H1 (cell line): ENCODE results near the gene FIGNL1. TPM values are rescaled to one million over a fixed set of nuclear protein-coding genes. Genes with fewer than 3 reads are reported as not detected.

Source experiments
- CTCF ChIA-PET: fragments of 300-600 bp; sonication (Branson Sonifier 250); formaldehyde crosslinking; loops from one replicate; lab custom pipeline; 2021; ENCODE audit not compliant: partially characterized antibody; lab: Charles Lee
- POLR2A ChIA-PET: fragments of 300-600 bp; sonication (Branson Sonifier 250); formaldehyde crosslinking; loops from one replicate; lab custom pipeline; 2021; ENCODE audit warnings: inconsistent platforms; ENCODE audit not compliant: partially characterized antibody; lab: Charles Lee
- DNase-seq, 2 experiments: peaks; one replicate each; pipeline versions ENCODE4 v3.0.0 to v3.0.0-alpha.2; 2010 to 2022; ENCODE audit warnings: low spot score in 2 of 2, low read depth in 1 of 2, mixed read lengths in 1 of 2
- FAIRE-seq: peaks from 2 replicates; lab custom pipeline; 2011; peaks lifted over from hg19 to GRCh38; lab: Jason Lieb, UNC
- H2AFZ ChIP-seq: 2 replicates; pipeline ENCODE4 v1.8.1; 2012; ENCODE audit warnings: low read length, inconsistent platforms
- H2AK5ac ChIP-seq: 2 replicates; pipeline ENCODE4 v1.6.1; 2013; ENCODE audit warnings: low read depth, low read length
- H2BK120ac ChIP-seq: replicated peaks from 2 replicates; pipeline ENCODE3; 2013; ENCODE audit warnings: low read depth, low read length, inconsistent platforms
- H2BK12ac ChIP-seq: 2 replicates; pipeline ENCODE4 v1.6.1; 2013; ENCODE audit warnings: low read depth, low read length
- H2BK15ac ChIP-seq: 2 replicates; pipeline ENCODE4 v1.6.1; 2013; ENCODE audit warnings: low read length
- H2BK20ac ChIP-seq: 2 replicates; pipeline ENCODE4 v1.6.1; 2013; ENCODE audit warnings: low read length
- H2BK5ac ChIP-seq: 2 replicates; pipeline ENCODE4 v1.6.1; 2013; ENCODE audit warnings: low read depth, low read length
- H3K14ac ChIP-seq: 2 replicates; pipeline ENCODE4 v1.6.1; 2013; ENCODE audit warnings: inconsistent platforms; ENCODE audit not compliant: insufficient read length
- H3K18ac ChIP-seq: 2 replicates; pipeline ENCODE4 v1.6.1; 2013; ENCODE audit warnings: low read length; ENCODE audit errors: extremely low read depth
- H3K23ac ChIP-seq: 2 replicates; pipeline ENCODE4 v1.6.1; 2013; ENCODE audit warnings: inconsistent platforms; ENCODE audit not compliant: insufficient read length
- H3K23me2 ChIP-seq: 2 replicates; pipeline ENCODE4 v1.6.1; 2013; ENCODE audit warnings: low read depth, low read length
- H3K27ac ChIP-seq: 2 replicates; pipeline ENCODE4 v1.6.1; 2011; ENCODE audit warnings: low read depth, low read length, inconsistent platforms
- H3K27me3 ChIP-seq, 4 experiments: replicated peaks in 1 of 4; 1 replicate in 1 of 4; 2 replicates in 3 of 4; pipeline versions ENCODE4 v1.6.1 to v1.8.1; 2011 to 2013; ENCODE audit warnings: low read length in 3 of 4, mild to moderate bottlenecking in 3 of 4, inconsistent platforms in 2 of 4, mixed read lengths in 2 of 4, moderate library complexity in 1 of 4; ENCODE audit not compliant: control insufficient read depth in 3 of 4, insufficient read depth in 3 of 4; ENCODE audit errors: extremely low read depth in 1 of 4
- H3K36me3 ChIP-seq, 4 experiments: 2 replicates each; pipeline versions ENCODE4 v1.6.1 to v1.8.1; 2011 to 2013; ENCODE audit warnings: mild to moderate bottlenecking in 4 of 4, low read length in 3 of 4, moderate library complexity in 2 of 4, control low read depth in 1 of 4, inconsistent platforms in 1 of 4; ENCODE audit not compliant: insufficient read depth in 4 of 4, control insufficient read depth in 2 of 4
- H3K4ac ChIP-seq: replicated peaks from 2 replicates; pipeline ENCODE3; 2013; ENCODE audit warnings: low read length, low read depth, mixed read lengths, inconsistent platforms; ENCODE audit not compliant: insufficient read length
- H3K4me1 ChIP-seq, 4 experiments: replicated peaks in 1 of 4; 1 replicate in 1 of 4; 2 replicates in 3 of 4; pipeline versions ENCODE4 v1.6.1 to v1.8.1; 2011 to 2013; ENCODE audit warnings: low read length in 3 of 4, inconsistent platforms in 2 of 4, mixed read lengths in 1 of 4; ENCODE audit not compliant: insufficient read depth in 4 of 4, control insufficient read depth in 3 of 4
- H3K4me2 ChIP-seq, 2 experiments: 2 replicates each; pipeline versions ENCODE4 v1.6.1 to v1.8.1; 2011 to 2013; ENCODE audit warnings: low read depth in 2 of 2, low read length in 2 of 2, control low read depth in 1 of 2, inconsistent platforms in 1 of 2, mild to moderate bottlenecking in 1 of 2; ENCODE audit not compliant: insufficient read depth in 1 of 2
- H3K4me3 ChIP-seq, 4 experiments: fragments of 200-600, 300-600 bp in 1 of 4; sonication (generic), shearing (Covaris generic), sonication (Bioruptor Twin) in 1 of 4; 2 replicates each; pipeline versions ENCODE4 v1.5.1 to v1.8.1; 2011 to 2016; ENCODE audit warnings: low read length in 4 of 4, low read depth in 3 of 4, control low read depth in 2 of 4, inconsistent platforms in 2 of 4, mild to moderate bottlenecking in 2 of 4, mixed read lengths in 1 of 4, moderate library complexity in 1 of 4; ENCODE audit not compliant: insufficient read depth in 2 of 4; ENCODE audit errors: extremely low read depth in 1 of 4
- H3K56ac ChIP-seq: replicated peaks from 2 replicates; pipeline ENCODE3; 2013; ENCODE audit warnings: low read depth, mild to moderate bottlenecking, mixed read lengths, low read length, inconsistent platforms; ENCODE audit not compliant: insufficient read length
- H3K79me1 ChIP-seq: 2 replicates; pipeline ENCODE4 v1.6.1; 2013; ENCODE audit warnings: low read depth, low read length, control low read depth
- H3K79me2 ChIP-seq, 2 experiments: 2 replicates each; pipeline versions ENCODE4 v1.6.1 to v1.8.1; 2012 to 2013; ENCODE audit warnings: low read length in 2 of 2, mild to moderate bottlenecking in 2 of 2, inconsistent platforms in 1 of 2; ENCODE audit not compliant: insufficient read depth in 2 of 2, control insufficient read depth in 1 of 2
- H3K9ac ChIP-seq, 4 experiments: replicated peaks in 1 of 4; 1 replicate in 1 of 4; 2 replicates in 3 of 4; pipeline versions ENCODE4 v1.6.1 to v1.8.1; 2011 to 2013; ENCODE audit warnings: low read depth in 3 of 4, low read length in 3 of 4, control low read depth in 2 of 4, mild to moderate bottlenecking in 2 of 4, moderate library complexity in 2 of 4, inconsistent platforms in 1 of 4; ENCODE audit errors: extremely low read depth in 1 of 4
- H3K9me3 ChIP-seq, 2 experiments: 2 replicates each; pipeline versions ENCODE4 v1.6.1 to v1.8.1; 2012 to 2013; ENCODE audit warnings: mild to moderate bottlenecking in 2 of 2, moderate library complexity in 2 of 2, control low read depth in 1 of 2, inconsistent platforms in 1 of 2, low read depth in 1 of 2, low read length in 1 of 2, mixed read lengths in 1 of 2; ENCODE audit not compliant: insufficient read depth in 2 of 2
- H4K20me1 ChIP-seq, 2 experiments: replicated peaks in 1 of 2; 2 replicates each; pipeline versions ENCODE3 to v1.8.1; 2011 to 2013; ENCODE audit warnings: inconsistent platforms in 2 of 2, low read length in 2 of 2, mild to moderate bottlenecking in 1 of 2; ENCODE audit not compliant: insufficient read depth in 2 of 2, control insufficient read depth in 1 of 2
- H4K5ac ChIP-seq: 2 replicates; pipeline ENCODE4 v1.6.1; 2013; ENCODE audit warnings: low read length, low read depth, mixed read lengths, inconsistent platforms; ENCODE audit not compliant: insufficient read length
- H4K8ac ChIP-seq: 2 replicates; pipeline ENCODE4 v1.8.0; 2013; ENCODE audit warnings: mild to moderate bottlenecking, moderate library complexity, low read length, inconsistent platforms; ENCODE audit not compliant: insufficient read depth; ENCODE audit errors: extremely low read depth
- H4K91ac ChIP-seq: replicated peaks from 2 replicates; pipeline ENCODE3; 2013; ENCODE audit warnings: low read length, mixed read lengths, inconsistent platforms; ENCODE audit not compliant: insufficient read length
- BACH1 ChIP-seq: IDR thresholded peaks from 2 replicates; pipeline ENCODE4 v1.6.1; 2012; ENCODE audit warnings: low read length, improper control_type of control experiment
- CEBPB ChIP-seq: IDR thresholded peaks from 2 replicates; pipeline ENCODE4 v1.6.1; 2012; ENCODE audit warnings: low read depth, low read length
- FOSL1 ChIP-seq: IDR thresholded peaks from 2 replicates; pipeline ENCODE4 v1.6.1; 2011; ENCODE audit warnings: mild to moderate bottlenecking, low read depth, low read length, moderate library complexity; ENCODE audit not compliant: insufficient read depth
- GABPA ChIP-seq: IDR thresholded peaks from 2 replicates; pipeline ENCODE4 v1.6.1; 2011; ENCODE audit warnings: mild to moderate bottlenecking, low read length, moderate library complexity, borderline replicate concordance; ENCODE audit not compliant: insufficient read depth
- SIN3A ChIP-seq, 2 experiments: IDR thresholded peaks in 1 of 2; conservative IDR thresholded peaks in 1 of 2; 2 replicates each; pipeline ENCODE4 v1.6.1; 2011 to 2012; ENCODE audit warnings: low read length in 2 of 2, improper control_type of control experiment in 1 of 2, low read depth in 1 of 2, mild to moderate bottlenecking in 1 of 2
- SP2 ChIP-seq: IDR thresholded peaks from 2 replicates; pipeline ENCODE4 v1.6.1; 2012; ENCODE audit warnings: mild to moderate bottlenecking, low read length, inconsistent platforms
- TBP ChIP-seq: IDR thresholded peaks from 2 replicates; pipeline ENCODE4 v1.6.1; 2011; ENCODE audit warnings: low read depth, low read length, improper control_type of control experiment
- WGBS, 2 experiments: shearing (Covaris generic) in 1 of 2; methylation state at CpG; one replicate each; pipeline versions ENCODE4 v1.1.6 to v1.1.7; 2013 to 2015; ENCODE audit warnings: low lambda C conversion rate in 2 of 2, mixed read lengths in 2 of 2, inconsistent platforms in 1 of 2, low coverage in 1 of 2, missing lambda C conversion rate in 1 of 2; ENCODE audit not compliant: insufficient replicate concordance in 2 of 2, insufficient coverage in 1 of 2, insufficient read length in 1 of 2; ENCODE audit errors: extremely low coverage in 1 of 2, missing lambda C conversion rate in 1 of 2; 5-methylcytosine and 5-hydroxymethylcytosine counted together
- polyA plus RNA-seq, 7 experiments: library from polyadenylated mRNA; depleted of rRNA in 3 of 7; stranded (reverse) in 5 of 7; unstranded in 2 of 7; fragments of >200 nt in 5 of 7; fragments of 200-250 nt in 2 of 7; gene quantifications; 1 replicate in 5 of 7; 2 replicates in 1 of 7; 4 replicates in 1 of 7; pipeline versions ENCODE4 v1.2.1 to v1.2.3, GENCODE V29; 2011 to 2013; ENCODE audit warnings: missing spikeins in 2 of 7, mixed read lengths in 2 of 7
- total RNA-seq: library from RNA; stranded (reverse); fragmentation: NEBNext Ultra II Directional; extraction: Animal tissue kit (Norgen Biotek cat#: 25700); gene quantifications from 2 replicates; pipeline ENCODE4 v1.2.1, GENCODE V29; 2021

FIGNL1 gene
- total and polyA plus RNA-seq, 2 of the 8 experiments (the other 6 are each of a cell fraction or from before 2014, with no cell fraction given) = 6.5 to 9.9 TPM

- no peak overlapping the region for H3K14ac ChIP-seq
- H4K91ac ChIP-seq = no peak overlapping the region
- H4K20me1 ChIP-seq = no peaks in the 10 kb centered on the region
- no peak overlapping the region for H2BK20ac ChIP-seq
- no peak overlapping the region for H4K5ac ChIP-seq
- H3K4me2 ChIP-seq = no peak overlapping the region
- H3K23me2 ChIP-seq = no peaks in the 10 kb centered on the region
- H3K9ac ChIP-seq = no peak overlapping the region
- ChIA-PET CTCF (interaction anchor here (0.5 to 1.5 kb wide), 3 partner anchors 8 to 31 kb away, joined by 3 read pairs; no protein-coding TSS in a partner anchor), POLR2A (no interaction called here)
- H4K8ac ChIP-seq = no peak overlapping the region
- H3K4ac ChIP-seq = no peak overlapping the region
- 87% methylated on average over 6 of the region's 6 CpGs; no CpG with 5 or more reads in 1 of the 2 experiments for WGBS, 2 experiments
- no peaks in the 10 kb centered on the region; a peak in 1 of 7 replicates for H3K27me3 ChIP-seq
- no peak overlapping the region for H3K18ac ChIP-seq
- no peak overlapping the region for H2BK12ac ChIP-seq
- no peak overlapping the region for H3K27ac ChIP-seq
- H2BK5ac ChIP-seq = no peak overlapping the region
- no peak overlapping the region for H3K23ac ChIP-seq
- H2AK5ac ChIP-seq = no peak overlapping the region
- no peak overlapping the region for H2BK15ac ChIP-seq
- no peaks in the 10 kb centered on the region for H3K79me1 ChIP-seq
- H3K36me3 ChIP-seq = no peaks in the 10 kb centered on the region
- H2AFZ ChIP-seq = no peak overlapping the region
- no peak overlapping the region for H3K56ac ChIP-seq
- no peaks in the 10 kb centered on the region for H3K9me3 ChIP-seq
- H3K79me2 ChIP-seq = no peaks in the 10 kb centered on the region
- no peak for FAIRE-seq
- TF ChIP-seq CEBPB (no peak), BACH1 (no peak), FOSL1 (no peak), TBP (no peak), SP2 (no peak), SIN3A (conservative IDR thresholded peaks at IDR 0.05 in 1 of 2, IDR thresholded peaks at IDR 0.05 in 1 of 2; ENCODE audit: low read depth in 1 of 2, low read length in 2 of 2) (no peak), GABPA (no peak)
- TF ChIP-seq, all 59 proteins: peak for 0
- Histone ChIP-seq H2BK120ac (no peak overlapping the region), H3K4me3 (no peak overlapping the region), H3K4me1 (no peaks in the 10 kb centered on the region)
- no peak for DNase-seq
These were observed 48.9 kb upstream of the FIGNL1 start for GRCh38 chr7:50499092-50499491.
